Amygdala (tissue), 56 donors: ENCODE results near the gene ZSWIM4.
"Not testable (repeated sequence)": the region's sequence is repeated elsewhere in the genome, so short reads cannot be mapped to it uniquely, and the experiment has no call there.

Source experiments
- DNase-seq, 56 donors: peaks; one replicate each; lab custom pipeline; 2025; lab: John Stamatoyannopoulos, UW

The ZSWIM4 gene

DNA sequence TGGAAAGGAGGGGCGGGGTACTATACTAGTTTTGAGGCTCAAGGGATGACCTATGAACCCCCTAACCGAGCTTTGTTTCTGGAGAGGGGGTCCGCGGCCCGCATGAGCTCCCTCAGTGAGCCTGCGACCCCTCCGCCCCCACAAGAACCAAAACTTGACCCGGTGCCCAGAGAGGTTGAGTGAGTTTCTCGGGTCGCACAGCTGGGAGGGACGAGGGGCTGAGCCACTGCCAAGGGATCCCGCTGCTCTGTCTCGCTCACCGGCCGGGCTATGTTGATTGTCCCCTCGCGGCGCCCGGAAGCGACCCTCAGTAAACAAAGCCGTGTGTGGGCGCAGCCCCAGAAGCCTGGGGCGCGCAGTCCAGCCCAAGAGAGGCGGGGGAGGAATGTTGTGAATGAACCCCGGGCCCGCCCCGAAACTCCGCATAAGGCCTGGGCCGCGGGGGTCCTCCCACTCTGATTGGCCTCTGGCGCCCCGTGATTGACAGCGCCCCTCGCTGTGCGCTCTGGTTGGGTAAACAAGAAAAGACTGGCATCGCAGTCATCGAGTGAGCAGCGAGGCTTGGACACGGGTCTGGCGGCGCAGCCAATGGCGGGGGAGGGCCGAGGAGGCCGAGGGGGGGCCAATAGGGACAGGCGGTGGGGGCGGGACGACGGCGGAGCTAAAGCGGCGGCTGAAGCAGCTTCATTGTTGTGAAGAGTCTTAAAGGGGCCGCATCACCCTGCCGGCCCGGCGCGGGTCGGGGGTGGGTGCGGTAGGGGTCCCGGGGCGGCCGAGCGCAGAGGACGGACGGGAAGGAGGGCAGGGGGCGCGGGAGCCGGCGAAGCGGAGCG, at the start of gene ZSWIM4:
Gene ZSWIM4, plus strand, starts transcription at position 687 of the 833 bp plus-strand sequence. CDS start 206 bp downstream, outside the sequence.
- DNase-seq = peak; percentile 55 to 99 (median 97)

DNA sequence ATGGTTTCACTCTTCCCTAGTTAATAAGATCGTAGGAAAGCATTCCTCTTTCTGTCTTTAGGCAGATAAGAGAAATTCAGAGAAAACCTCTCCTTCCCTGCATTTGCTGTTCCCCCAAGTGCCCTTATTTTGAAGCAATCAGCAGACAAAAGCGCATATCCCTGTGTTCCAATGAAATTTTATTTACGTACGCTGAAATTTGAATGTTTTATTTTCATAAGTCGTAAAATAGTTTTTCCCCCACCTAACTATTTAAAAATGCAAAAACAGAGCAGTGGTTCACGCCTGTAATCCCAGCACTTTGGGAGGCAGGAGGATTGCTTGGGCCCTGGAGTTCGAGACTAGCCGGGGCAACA, 48.2 kb upstream of the ZSWIM4 start:
- DNase-seq = no peak

DNA sequence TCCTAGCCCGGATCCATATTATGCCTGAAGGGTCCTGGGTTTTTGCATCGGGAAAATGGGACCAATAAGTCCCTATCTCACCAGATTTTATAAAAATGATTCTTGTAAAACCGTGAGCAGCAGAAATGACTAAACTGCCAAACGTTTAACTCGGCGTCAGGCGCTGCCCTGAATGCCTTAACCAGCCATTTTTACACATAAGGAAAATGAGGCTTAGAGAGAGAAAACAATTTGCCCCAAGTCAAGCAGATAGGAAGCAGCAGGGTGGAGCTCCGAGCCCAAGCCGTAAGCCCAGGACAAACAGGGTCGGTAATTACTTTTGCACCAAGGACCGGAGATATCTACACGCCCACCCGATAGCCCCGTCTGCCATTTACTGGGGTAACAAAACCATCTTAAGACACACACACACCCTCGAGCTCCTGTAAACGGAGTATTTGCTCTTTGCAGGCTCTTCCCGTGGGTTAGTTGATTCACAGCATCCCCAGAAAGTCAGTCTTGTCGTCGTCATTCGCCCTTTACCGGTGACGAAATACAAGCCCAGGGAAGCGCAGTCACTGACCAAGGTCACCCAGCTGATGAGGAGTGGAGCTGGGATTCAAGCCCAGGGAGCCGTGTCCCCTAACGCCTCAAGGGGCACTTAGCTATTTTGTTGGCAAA, 46.9 kb upstream of the ZSWIM4 start:
- DNase-seq = peak in 4 of 56 donors; percentile 5 to 28 (median 17)

DNA sequence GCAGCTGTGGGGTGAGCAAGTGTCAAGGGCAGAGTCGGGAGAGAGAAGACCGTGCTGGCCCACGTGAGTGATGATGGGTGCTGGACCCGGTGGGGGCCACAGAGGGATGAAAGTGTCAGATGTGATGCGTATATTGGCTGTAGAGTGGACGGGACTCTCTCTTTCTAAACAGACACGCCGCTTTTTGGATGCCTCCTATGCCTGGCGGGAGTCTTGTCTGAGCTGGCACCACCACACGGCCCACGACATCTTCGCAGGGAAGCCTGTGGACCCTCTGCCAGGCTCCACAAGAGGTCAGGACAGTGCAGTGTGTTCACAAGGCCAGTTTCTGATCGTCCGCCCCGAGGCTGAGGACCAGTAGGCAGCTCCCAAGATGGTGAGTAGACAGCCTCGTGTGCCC, 43.8 kb upstream of the ZSWIM4 start:
- DNase-seq = no peak

DNA sequence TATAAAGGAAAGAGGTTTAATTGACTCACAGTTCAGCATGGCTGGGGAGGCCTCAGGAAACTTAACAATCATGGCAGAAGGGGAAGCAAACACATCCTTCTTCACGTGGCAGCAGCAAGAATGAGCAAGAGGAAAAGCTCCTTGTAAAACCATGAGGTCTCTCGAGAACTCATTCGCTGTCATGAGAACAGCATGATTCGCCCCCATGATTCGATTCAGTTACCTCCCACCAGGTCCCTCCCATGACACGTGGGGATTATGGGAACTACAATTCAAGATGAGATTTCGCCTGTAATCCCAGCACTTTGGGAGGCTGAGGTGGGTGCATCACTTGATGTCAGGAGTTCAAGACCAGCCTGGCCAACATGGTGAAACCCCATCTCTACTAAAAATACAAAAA, 41.6 kb upstream of the ZSWIM4 start:
- not testable (repeated sequence) for DNase-seq

DNA sequence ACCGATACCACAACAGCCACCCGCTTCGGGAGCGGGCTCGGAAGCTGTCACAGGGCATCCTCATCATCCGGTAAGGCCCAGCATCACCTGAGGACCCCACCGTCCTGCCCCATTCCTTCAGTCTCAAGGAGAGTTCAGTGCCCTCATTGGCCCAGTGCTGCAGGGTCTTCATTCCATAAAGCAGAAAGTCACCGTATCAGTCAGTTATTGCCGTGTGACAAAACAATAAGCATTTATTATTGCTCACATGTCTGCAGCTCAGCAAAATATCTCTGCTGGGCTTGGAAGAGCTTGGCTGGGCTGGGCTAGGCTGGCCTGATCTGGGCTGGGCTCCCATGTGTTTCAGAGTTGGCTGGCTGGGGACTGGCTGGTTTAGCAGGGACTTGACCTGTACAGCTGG, 39.0 kb upstream of the ZSWIM4 start:
- no peak for DNase-seq

DNA sequence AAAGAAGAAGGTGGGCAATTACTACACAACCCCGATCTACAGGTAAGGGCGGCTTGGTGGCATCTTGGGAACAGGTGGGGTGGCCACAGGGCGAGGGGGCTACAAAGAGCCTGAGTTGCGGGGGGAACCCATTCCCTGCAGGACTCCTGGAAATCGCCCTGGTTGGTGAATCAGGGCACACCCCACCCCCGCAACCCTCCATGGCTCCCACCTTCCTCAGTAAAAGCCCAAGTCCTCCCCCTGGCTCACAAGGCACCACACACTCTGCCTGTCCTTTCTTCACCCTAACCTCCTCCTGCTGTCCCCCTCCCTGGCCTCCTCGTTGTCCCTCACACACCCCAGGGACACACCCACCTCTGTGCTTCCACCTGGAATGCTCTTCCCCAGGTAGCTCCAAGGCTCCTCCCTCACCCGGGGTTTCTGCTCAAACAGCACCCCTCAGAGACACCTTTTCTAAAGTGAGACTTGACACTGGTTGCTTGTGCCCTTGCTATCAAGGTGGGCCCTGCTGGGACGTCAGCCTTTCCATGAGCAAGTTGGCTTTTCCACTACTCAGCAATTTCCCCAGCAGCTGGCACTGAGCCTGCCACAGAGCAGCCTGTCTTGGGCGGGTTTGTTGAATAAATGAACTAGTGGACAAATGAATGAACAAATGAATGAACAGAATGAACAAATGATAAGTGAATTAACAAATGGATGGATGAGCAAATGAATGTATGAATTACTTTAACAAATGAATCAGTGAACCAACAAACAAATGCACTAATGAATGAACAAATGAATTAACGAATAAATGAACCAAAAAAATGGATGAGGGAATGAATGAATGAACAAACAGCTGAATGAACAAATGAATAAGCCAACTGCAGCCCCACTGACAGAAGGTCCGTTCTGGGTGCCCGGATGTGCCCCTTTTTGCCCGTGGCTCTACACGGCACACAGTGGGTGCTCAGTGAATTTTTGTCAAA, 37.2 kb upstream of the ZSWIM4 start:
- DNase-seq = no peak

DNA sequence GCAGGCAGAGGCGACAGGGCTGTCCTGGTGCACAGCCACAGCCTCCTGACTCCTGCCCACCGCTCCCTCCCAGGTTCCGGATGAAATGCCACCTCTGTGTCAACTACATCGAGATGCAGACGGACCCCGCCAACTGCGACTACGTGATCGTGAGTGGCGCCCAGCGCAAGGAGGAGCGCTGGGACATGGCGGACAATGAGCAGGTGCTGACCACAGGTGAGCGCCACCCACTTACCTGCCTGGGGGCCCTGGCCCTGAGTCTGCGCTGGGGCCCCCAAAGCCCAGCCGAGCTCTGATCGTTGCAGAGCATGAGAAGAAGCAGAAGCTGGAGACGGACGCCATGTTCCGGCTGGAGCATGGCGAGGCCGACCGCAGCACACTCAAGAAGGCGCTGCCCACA, 36.4 kb upstream of the ZSWIM4 start:
- DNase-seq = no peak

DNA sequence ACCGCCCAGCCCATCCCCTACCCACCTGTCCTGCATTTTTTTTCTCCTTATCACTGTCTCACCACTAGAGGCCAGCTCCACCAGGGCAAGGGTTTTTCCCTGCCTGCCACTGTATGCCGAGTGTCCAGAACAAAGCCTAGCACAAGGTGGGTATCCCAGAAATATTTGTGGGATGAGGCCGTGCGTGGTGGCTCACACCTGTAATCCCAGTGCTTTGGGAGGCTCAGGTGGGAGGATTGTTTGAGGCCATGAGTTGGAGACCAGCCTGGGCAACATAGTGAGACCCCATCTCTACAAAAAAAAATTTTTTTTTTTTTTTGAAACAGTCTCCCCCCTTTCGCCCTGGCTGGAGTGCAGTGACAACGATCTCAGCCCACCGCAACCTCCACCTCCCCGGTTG, 33.8 kb upstream of the ZSWIM4 start:
- no peak for DNase-seq

DNA sequence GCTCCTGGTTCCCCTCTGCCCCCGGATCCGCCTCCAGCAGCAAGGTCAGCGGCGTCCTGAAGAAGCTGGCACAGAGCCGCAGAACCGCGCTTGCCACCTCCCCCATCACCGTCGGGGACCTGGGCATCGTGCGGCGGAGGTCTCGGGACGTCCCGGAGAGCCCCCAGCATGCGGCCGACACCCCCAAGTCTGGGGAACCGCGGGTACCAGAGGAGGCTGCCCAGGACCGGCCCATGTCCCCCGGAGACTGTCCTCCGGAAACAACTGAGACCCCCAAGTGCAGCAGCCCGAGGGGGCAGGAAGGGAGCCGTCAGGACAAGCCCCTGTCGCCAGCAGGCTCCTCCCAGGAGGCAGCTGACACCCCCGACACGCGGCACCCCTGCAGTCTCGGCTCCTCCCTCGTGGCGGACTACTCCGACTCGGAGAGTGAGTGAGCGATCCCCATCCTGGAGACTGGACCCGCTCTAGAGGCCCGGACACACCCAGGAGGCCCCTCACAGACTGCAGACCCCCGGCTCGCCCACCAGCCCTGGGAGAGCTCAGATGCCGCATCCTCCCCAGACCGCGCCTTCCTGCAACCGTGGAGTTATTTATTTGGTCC, 32.5 kb upstream of the ZSWIM4 start:
- DNase-seq = no peak

DNA sequence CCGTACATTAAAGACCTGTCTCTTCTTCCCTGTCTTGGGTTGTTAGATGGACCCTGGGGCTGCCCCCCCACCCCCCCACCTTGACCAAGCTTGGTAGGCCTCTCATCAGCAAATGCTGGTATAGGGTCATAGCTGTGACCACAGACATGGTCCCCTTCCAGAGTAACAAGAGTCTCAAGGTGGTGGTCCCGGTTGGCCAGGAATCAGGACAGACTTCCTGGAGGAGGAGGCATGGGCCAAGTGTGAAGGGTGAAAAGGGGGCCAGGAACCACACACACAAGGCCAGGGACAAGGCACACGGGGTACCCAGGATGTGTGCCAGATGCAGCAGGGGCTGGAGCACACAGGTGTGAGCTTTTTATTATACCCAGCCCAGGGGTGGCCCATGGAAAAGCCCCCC, 32.0 kb upstream of the ZSWIM4 start:
- DNase-seq = no peak

DNA sequence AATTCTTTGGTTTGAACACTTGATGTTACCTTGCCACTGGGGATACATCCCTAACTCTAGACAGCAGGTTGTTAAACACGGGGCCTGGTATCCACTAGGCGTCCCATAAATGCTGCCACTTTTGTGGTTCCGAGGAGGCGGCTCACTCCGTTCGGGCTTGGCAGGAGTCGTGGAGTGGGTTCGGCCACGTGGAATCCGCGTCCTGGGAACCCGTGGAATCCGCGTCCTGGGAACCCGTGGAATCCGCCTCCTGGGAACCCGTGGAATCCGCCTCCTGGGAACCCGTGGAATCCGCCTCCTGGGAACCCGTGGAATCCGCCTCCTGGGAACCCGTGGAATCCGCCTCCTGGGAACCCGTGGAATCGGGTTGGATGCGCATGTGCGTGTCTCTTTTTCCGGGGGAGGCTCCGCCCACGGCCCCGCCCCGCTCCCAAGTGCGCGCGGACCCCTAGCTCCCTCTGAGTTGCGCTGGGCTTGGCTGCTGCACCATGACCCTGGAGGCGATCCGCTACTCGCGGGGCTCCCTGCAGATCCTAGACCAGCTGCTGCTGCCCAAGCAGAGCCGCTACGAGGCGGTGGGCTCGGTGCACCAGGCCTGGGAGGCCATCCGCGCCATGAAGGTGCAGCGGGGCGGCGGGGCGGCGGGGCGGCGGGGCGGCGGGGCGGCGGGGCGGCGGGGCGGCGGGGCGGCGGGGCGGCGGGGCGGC, 31.0 kb upstream of the ZSWIM4 start, which contains the start of gene MRI1:
Gene MRI1, plus strand, starts transcription at position 422 of the 707 bp plus-strand sequence. Its CDS starts 67 bp downstream, at position 489.
- peak in 54 of 56 donors; percentile 17 to 92 (median 58) for DNase-seq

DNA sequence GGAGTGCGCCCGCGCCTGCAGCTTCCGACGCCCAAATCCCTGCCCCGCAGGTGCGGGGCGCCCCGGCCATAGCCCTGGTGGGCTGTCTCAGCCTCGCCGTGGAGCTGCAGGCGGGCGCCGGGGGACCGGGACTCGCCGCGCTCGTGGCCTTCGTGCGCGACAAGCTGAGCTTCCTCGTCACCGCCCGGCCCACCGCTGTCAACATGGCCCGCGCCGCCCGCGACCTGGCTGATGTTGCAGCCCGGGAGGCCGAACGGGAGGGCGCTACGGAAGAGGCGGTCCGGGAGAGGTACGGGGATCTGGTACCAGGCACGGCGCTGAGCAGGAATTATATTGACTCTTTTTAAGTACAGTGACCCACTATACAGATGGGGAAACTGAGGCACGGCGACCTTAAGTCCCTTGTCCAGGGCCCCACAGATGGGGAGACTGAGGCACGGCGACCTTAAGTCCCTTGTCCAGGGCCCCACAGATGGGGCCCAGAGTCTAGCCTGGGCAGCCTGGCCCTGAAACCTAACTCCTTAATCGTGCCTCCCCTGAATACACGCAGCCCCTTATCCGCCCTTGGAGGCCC, 30.3 kb upstream of the ZSWIM4 start:
- DNase-seq = peak in 5 of 56 donors; percentile 5 to 36 (median 15)

DNA sequence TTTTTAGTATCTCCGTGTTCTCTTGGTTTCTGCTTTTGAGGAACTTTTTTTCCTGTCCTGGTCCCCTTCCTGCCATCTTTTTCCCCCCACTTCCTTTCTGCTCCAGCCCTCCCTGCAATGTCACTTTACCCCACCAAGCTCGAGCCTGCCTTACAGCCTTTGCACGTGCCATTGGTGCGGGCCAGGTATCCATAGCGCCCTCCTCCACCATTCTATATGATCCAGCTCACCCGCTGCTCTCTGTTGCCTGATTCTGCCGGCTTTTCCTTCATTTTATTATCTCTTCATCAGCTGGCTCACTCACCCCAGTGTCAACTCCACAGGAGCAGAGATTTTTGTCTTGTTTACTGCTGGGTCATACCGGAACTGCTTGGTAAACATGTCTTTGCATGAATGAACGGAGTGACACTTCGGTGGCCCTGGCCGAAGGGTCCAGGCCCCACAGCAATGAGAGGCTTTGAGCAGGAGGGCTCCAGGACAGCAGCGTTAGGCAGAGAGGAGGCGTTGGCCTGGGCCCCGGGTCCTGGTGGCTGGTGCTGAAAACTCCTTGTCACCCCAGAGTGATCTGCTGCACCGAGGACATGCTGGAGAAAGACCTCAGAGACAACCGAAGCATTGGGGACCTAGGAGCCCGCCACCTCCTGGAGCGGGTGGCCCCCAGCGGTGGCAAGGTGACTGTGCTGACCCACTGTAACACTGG, 29.7 kb upstream of the ZSWIM4 start:
- no peak for DNase-seq

DNA sequence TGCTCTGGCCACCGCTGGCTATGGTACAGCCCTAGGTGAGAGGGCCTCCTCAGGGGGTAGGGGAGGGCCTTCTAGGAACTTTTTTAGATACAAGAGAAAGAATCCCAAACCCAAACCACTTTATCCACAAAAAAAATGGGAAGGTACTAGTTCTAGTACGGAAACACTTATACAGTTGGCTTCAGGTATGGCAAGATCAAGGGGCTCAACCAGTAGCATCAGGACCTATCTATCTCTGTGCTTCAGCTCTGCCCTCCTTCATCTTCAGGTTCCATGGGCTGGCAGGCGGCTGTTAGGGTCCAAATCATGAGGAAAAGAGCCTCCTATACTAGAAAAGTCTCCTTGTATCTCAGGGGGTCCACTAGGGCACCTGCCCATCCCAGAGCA, 29.2 kb upstream of the ZSWIM4 start:
- no peak for DNase-seq

DNA sequence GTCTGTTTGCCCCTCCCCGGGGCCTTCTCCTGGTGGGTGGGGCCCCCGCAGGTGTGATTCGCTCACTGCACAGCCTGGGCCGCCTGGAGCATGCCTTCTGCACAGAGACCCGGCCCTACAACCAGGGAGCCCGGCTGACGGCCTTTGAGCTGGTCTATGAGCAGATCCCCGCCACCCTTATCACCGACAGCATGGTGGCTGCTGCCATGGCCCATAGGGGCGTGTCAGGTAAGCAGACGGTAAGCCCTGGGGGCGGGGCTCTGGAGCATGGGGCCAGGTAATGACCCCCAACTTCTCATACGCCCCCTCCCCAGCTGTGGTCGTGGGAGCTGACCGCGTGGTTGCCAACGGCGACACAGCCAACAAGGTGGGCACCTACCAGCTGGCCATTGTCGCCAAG, 26.7 kb upstream of the ZSWIM4 start:
- DNase-seq = no peak

DNA sequence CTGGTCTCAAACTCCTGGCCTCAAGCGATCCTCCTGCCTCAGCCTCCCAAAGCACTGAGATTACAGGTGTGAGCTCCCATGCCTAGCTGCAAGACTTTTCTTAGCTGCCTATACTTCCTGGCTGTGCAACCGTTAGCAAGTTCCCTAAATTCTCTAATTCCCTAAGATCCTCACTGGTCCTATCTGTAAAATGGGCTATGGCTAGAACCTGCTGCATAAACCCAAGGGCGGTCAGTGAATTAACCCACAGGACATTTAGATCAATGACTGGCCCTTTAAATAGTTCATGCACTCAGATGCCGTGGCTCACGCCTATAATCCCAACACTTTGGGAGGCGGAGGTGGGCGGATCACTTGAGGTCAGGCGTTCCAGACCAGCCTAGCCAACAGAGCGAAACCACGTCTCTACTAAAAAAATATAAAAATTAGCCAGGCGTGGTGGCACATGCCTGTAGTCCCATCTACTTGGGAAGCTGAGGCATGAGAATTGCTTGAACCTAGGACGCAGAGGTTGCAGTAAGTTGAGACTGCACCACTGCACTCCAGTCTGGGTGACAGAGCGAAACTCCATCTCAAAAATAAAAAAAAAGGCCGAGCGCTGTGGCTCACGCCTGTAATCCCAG, 25.1 kb upstream of the ZSWIM4 start:
- DNase-seq = no peak
